DMS 273 treated with DMSO at 0.1 percent for 48 hours (cell line): ENCODE results near the gene NSD2.

ENCODE experiments used
- DNase-seq: peaks from one replicate; lab custom pipeline; 2025; lab: John Stamatoyannopoulos, UW

The NSD2 gene

GRCh38 chr4:1945124-1945895, 74.1 kb downstream of the NSD2 start:
- DNase-seq = no peak

GRCh38 chr4:1945912-1946311, 74.7 kb downstream of the NSD2 start:
- no peak for DNase-seq

GRCh38 chr4:1948232-1948631, 77.0 kb downstream of the NSD2 start:
- DNase-seq = no peak

GRCh38 chr4:1948892-1949436, 77.8 kb downstream of the NSD2 start:
- no peak for DNase-seq

GRCh38 chr4:1950369-1950768, 79.2 kb downstream of the NSD2 start:
- no peak for DNase-seq

GRCh38 chr4:1952058-1952700, 81.0 kb downstream of the NSD2 start:
- DNase-seq = no peak

GRCh38 chr4:1952719-1953118, 81.5 kb downstream of the NSD2 start:
- no peak for DNase-seq

- DNase-seq = no peak
These were observed 82.1 kb downstream of the NSD2 start for GRCh38 chr4:1953335-1953734.

GRCh38 chr4:1956631-1957030, 85.4 kb downstream of the NSD2 start:
- no peak for DNase-seq

GRCh38 chr4:1958276-1959103, 87.3 kb downstream of the NSD2 start:
- no peak for DNase-seq

GRCh38 chr4:1959104-1959384, 87.9 kb downstream of the NSD2 start:
- DNase-seq = no peak

- DNase-seq = no peak
These were observed 89.1 kb downstream of the NSD2 start for GRCh38 chr4:1960170-1960825.

- no peak for DNase-seq
These were observed 89.8 kb downstream of the NSD2 start for GRCh38 chr4:1961038-1961437.

- no peak for DNase-seq
These were observed 90.4 kb downstream of the NSD2 start for GRCh38 chr4:1961563-1961962.

- DNase-seq = no peak
These were observed 91.8 kb downstream of the NSD2 start for GRCh38 chr4:1962980-1963379.

GRCh38 chr4:1964443-1964842, 93.2 kb downstream of the NSD2 start:
- DNase-seq = no peak

GRCh38 chr4:1964971-1965370, 93.8 kb downstream of the NSD2 start:
- no peak for DNase-seq

- DNase-seq = no peak
These were observed 96.4 kb downstream of the NSD2 start for GRCh38 chr4:1967512-1968149.

GRCh38 chr4:1968686-1969295, 97.6 kb downstream of the NSD2 start:
- no peak for DNase-seq

- DNase-seq = no peak
These were observed 98.9 kb downstream of the NSD2 start for GRCh38 chr4:1969928-1970723.

- no peak for DNase-seq
These were observed 99.7 kb downstream of the NSD2 start for GRCh38 chr4:1970926-1971325.
